ENCODE data around the gene PRM3.

The PRM3 gene

DNA sequence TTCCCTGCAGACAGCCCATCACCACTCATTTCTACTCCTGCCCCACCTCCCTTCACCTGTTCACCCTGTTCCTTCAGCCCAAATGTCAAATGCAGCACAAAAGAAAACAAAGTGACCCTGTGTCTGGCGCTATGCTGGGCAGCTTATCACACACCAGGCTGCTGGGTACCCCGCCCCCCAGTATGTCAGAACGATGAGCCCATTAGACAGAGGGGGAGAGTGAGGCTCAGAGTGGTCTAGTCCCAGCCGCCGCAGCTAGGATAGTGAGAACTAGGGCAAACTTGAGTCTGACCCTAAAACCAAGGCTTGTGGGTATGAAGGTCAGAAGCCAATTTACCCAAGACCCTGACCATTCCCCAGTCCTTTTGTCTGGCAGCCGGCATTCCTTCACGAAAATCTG lies 8.3 kb downstream of the PRM3 start:
- intact Hi-C loops (cut with DNase I), result no loop called here
- no peak for DNase-seq

DNA sequence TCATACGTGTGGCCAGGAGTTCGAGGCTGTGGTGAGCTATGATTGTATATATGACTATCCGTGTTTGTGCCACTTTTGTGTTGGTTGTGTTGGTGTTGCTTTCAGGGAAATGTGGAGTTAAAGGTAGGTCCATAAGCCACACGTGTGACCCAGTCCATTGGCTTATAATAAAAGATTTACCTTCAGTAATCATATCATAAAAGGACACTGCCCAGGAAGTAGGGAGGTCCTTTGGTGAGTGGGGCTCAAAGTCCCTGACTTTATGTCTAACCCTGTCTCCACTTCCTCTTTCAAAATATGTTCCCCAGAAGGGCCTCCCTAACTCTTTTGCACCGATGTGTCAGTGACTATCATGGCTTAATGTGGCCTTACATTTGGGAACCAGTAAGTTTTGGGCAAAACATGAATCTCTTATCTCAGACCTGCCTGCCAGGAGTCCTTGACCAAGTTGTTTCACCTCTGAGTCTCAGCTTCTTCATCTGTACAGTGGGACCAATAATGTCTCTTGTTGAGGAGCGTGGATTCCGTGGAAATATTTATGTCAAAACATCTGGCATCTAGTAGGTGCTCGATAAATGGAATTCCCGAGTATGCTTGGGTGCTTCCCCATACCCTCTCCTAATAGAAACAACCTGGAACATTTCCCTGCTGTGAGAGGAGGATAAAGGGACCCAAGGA lies 9.1 kb downstream of the PRM3 start:
- intact Hi-C loops (cut with DNase I), result no loop called here
- DNase-seq, result no peak

DNA sequence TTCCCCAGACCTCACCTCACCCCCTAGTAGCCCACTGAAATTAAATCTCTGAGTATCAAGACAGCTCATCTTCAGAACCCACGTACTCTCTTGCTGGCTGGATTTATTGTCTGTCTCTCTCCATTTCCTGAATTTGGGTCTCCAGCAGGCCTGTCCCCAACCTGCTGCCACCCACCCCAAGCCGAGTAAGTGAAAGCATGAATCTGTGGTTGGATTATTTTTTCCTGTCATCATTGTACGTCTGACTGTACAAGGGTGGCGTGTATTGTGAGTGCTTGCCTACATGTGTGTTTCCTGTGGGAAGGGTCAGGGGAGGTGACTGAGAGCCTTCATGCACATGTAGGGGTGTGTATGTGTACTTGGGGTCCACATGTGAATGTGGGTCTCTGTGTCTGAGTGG lies 9.7 kb downstream of the PRM3 start:
- intact Hi-C loops (cut with DNase I), result no loop called here

DNA sequence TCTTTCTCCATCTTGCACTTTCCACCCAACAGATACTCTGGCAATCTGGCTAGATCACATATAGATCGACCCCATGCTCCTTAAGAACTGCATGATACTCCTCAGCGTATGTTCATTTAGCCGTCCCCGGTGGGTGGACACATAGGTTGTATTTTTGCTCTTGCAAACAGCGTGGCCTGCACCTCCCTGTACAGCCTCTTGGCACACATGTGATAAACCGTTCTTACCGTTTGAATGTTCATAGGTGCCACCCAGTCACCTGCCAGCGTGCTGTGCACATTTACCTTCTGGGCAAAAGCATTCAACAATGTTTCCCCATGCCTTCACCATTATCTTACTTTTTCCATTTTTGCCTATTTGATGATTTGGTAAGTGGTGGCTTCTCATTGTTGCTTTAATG lies 10.5 kb downstream of the PRM3 start:
- intact Hi-C loops (cut with DNase I), result no loop called here
- DNase-seq, result no peak

More for the DNA sequence above, 9.7 kb downstream of the PRM3 start:
- no peak for DNase-seq

DNA sequence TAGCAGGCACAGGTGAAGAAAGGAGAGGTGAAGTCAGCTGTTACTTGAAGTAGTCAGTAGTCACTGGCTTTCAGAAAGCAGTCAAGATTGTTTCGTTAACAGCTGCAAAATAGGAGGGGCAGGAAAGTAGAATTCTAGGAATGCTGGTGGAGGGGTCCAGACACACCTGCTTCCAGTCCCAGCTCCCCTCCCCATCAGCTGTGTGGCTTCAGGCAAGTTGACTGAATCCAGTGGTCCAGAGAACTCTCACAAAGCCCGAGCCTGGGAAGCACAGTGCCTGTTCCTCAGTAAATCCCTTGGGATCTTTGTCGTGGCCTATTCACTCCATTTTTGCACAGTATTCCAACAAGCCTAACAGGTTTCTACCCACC lies 12.8 kb downstream of the PRM3 start:
- DNase-seq, result no peak
- intact Hi-C loops (cut with DNase I), result no loop called here

DNA sequence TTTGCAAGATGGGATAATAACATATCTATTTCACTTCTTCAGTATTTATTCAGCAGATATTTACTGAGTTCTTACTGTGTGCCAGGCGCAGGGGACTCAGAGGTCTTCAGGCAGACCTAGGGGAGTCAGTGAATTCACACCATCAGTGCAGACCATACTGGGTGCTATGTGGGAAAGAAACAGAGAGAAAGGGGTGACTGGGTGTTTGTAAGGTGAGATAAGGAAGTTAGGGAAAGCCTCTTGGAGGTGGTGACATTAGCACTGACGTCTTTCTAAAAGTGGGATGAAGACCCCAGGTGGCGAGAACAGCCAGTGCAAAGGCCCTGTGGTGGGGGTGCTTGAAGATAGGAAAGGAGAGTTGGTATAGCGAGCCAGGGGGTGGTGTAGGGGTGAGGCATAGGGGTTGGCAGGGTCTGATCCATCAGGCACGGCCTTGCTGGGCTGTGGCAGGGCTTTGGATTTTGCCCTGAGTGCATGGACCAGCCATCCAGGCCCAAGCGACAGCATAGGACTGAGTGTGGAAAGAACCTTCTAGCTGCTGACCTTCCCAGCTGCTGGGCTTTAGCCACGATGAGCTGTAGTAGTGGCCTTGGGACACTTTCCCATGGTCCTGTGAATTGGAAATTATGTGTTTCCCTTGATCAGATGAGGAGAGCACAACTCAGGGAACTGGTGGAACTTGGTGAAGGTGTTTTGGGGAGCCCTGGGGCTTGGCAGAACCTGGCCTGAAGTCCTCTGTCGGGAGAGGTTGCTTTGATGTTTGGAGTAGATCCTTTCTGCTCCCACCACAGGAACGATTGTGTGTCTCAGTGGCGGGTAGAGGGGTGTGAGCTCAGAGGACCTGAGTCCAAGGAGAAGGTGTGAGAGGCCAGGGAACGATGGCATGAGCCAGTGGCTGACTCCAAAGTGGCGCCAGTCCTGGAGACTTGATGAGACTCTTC lies 13.5 kb downstream of the PRM3 start:
- intact Hi-C loops (cut with DNase I), result loop anchor here (5.0 kb wide), 1 partner anchor 293 kb away; no protein-coding TSS in a partner anchor

DNA sequence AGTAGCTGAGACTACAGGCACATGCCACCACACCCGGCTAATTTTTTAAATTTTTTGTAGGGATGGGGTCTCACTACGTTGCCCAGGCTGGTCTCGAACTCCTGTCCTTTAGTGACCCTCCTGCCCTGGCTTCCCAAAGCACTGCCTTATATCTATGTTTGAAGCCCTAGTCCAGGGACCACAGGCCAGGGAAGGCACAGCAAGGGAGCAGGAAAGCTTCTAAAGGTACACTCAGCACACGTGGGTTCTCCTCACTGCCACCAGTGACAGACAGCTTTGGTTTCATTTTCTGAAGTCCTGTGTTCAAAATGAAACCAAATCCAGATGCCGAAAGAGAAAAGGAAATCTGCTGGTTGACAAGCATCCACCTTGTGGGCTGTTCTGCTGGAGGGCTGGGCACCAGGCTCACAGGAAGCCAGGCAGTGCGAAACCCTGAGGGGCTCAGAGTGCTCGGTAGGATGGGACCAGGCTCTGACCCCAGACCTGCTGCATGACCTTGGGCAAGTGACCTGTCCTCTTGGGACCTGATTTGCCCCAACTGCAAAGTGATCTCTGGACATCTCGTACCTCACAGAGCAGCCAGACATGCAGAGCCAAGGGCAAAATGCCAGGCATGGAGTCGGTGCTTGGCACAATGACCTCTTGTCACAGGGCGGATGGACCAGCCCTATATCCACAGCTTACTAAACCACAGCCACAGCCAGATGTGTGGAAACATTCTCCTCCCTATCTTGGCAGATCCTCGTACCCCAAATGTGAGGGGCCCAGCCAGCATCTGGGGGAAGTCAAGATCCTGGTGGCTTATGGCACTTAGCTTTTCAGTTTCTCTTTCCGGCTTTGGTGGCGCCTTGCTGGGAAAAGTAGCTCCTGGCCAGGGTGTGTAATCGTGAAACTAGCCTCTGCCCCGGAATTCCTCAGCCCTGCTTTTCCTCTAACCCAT lies 14.6 kb downstream of the PRM3 start:
- peak; percentile 24 to 91 (median 74) for DNase-seq
- intact Hi-C loops (cut with DNase I), result loop anchor here (5.0 kb wide), 1 partner anchor 292 kb away; no protein-coding TSS in a partner anchor

More for the DNA sequence above, 13.5 kb downstream of the PRM3 start:
- DNase-seq, result no peak

DNA sequence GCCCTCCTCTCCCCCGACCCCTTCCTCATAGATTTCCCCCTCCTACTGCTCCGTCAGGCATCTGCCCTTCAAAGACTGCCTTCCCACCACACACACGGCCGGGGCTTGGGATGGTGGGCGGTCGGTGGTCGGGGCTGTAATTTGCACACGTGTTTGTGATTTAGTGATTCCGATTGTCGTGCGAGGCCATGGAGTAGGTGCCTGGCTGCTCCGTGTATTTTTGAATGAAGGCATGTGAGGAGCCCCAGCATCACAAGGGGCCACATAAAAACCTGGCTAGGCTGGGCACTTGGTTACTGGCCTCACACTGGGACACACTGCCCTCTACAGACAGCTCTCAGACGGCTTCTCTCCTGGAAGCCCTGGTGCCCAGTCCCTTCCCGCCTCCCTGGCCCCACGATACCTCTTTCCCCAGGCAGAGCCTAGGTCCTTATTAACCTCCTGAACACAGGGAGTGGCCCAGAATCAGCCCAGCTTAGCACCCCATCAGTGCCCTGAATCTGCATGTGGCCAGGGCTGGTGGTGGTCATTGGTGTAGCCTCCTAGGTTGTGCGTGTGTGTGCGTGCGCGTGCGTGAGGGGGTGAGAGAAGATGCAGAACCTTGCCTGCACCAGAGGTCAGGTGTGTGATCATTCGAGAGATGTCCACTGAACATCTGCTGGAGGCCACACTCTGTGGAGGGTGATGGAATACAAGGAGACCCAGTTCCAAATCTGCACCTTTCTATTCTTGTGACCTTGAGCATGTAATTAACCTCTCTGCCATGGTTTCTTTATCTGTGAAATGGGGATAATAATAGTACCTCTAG lies 16.1 kb downstream of the PRM3 start:
- intact Hi-C loops (cut with DNase I), result loop anchor here (2.0 to 5.0 kb wide), 2 partner anchors 87 to 290 kb away; partner anchors contain the start of gene RMI2
- DNase-seq, result peak; percentile 33 to 89 (median 76)

DNA sequence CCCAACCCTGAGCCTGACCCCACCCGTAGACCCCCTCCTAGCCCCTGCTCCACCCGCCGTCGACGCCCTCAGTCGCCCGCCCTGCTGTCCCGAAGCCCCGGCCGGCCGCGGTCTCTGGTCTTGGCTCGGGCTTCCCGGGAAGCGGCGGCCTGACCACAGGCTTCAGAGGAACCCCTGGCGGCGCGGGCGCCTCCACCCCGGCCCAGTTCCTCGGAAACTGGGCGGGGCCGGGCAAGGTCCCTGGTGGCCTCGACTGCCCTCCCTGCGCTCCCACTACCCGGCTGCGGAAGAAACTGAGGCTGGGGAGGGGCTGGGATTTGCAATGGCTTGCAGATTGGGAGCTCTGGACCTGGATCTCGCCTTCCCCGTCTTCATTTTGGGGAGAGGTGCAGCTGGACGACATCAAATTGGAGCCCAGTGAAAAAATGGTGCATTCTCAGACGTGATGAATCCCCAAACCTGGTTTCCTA lies 16.7 kb downstream of the PRM3 start:
- intact Hi-C loops (cut with DNase I), result loop anchor here (2.0 to 5.0 kb wide), 2 partner anchors 88 to 289 kb away; partner anchors contain the start of gene RMI2
- DNase-seq, result peak in 27 of 42 donors; percentile 14 to 61 (median 30)

DNA sequence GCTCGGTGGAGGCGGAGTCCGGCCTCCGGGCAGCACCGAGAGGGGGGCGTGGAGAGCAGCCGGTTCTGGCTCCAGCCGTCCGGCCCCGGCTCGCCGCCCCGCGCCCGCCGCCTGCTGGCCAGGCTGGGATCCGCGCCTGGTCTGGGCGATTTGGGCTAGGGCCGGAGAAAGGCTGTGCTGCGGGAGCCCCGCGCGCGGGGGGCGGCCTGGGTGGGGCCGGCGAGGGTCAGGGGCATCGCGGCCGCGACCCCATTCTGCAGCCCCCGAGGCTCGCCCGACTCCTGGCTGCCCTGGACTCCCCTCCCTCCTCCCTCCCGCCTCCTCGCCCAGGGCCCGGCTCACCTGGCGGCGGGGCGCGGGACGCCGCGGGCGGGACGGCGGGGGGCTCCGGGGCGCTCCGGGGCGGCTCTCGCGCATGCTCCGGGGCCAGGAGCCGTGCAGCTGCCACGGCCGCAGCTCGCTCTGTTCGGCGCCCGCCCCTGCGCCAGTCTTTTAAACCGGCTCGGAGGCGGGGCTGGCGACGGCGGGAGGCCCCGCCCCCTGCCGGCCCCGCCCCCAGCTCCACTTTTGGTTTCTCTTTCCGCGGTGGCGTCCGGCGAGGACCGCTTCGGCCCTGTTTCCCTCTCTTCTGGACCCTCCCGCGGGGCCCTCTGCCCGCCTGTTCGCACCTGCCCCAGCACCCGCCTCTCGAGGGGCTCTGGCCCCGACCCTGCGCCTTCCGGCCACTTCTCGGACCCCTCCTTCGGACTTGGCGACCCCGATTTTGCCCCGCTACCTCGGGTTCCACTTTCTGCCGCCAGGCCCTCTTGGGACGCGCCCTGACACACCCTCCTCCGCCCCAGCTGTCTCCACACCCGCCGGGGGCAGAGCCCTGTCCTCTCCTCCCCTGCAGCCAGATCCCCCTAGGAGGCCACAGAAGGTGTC lies 17.4 kb downstream of the PRM3 start, which contains the start of gene SOCS1:
Gene SOCS1, minus strand, starts transcription at position 468 of the 924 bp plus-strand sequence. CDS start 726 bp downstream, outside the sequence.
- intact Hi-C loops (cut with DNase I), result loop anchor here (2.0 to 5.0 kb wide), 2 partner anchors 89 to 289 kb away; partner anchors contain the start of gene RMI2

DNA sequence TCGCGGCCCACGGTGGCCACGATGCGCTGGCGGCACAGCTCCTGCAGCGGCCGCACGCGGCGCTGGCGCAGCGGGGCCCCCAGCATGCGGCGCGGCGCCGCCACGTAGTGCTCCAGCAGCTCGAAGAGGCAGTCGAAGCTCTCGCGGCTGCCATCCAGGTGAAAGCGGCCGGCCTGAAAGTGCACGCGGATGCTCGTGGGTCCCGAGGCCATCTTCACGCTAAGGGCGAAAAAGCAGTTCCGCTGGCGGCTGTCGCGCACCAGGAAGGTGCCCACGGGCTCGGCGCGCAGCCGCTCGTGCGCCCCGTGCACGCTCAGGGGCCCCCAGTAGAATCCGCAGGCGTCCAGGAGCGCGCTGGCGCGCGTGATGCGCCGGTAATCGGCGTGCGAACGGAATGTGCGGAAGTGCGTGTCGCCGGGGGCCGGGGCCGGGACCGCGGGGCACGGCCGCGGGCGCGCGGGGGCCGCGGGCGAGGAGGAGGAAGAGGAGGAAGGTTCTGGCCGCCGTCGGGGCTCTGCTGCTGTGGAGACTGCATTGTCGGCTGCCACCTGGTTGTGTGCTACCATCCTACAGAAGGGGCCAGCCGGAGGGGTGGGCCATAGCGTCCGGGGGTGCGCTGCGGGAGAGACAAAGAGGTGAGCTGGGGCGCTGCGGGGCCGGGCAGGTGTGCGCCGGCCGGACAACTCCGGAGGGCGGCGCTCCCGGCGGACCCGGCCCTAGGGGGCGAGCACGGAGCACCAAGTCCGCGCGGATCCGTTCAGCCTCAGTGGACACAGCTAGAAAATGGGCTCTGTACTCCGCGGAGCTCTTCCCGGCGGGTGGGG lies 18.3 kb downstream of the PRM3 start:
- DNase-seq, result peak in 24 of 42 donors; percentile 5 to 49 (median 22)
- intact Hi-C loops (cut with DNase I), result loop anchor here (5.0 kb wide), 1 partner anchor 288 kb away; no protein-coding TSS in a partner anchor

More for the DNA sequence above, 17.4 kb downstream of the PRM3 start, which contains the start of gene SOCS1:
- DNase-seq, result peak; percentile 40 to 93 (median 84)

DNA sequence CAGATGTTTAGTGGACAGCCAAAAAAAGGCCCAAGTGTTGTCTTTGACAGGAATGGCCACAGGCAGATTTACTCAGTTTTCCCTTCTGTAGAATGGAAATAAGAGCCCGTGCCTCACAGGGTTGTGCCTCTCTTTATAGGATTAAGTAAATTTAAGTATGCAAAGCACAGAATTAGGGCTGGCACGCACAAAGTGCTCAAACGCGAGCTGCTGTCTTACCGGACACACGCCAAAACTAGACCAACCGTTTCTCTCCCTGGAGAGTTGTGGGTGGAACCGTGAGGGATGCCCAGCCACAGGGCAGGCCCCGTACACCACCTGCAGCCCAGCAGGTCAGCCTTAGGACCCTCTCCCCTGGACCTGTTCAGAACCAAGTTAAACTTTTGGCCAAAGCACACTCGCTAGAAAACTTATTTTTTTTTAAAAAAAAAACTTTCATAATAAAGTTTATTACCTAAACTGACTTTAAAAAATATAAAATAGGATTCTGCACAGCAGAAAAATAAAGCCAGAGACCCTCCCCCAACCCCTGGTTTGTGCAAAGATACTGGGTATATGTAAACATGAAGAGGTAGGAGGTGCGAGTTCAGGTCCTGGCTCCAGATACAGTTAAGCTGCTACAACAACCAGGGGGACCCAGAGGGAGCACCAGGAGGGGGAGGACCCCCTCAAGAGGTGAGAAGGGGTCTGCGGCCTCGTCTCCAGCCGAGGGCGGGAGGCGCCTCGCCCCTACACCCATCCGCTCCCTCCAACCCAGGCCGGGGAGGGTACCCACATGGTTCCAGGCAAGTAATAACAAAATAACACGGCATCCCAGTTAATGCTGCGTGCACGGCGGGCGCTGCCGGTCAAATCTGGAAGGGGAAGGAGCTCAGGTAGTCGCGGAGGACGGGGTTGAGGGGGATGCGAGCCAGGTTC lies 19.2 kb downstream of the PRM3 start:
- no peak for DNase-seq
- intact Hi-C loops (cut with DNase I), result no loop called here

DNA sequence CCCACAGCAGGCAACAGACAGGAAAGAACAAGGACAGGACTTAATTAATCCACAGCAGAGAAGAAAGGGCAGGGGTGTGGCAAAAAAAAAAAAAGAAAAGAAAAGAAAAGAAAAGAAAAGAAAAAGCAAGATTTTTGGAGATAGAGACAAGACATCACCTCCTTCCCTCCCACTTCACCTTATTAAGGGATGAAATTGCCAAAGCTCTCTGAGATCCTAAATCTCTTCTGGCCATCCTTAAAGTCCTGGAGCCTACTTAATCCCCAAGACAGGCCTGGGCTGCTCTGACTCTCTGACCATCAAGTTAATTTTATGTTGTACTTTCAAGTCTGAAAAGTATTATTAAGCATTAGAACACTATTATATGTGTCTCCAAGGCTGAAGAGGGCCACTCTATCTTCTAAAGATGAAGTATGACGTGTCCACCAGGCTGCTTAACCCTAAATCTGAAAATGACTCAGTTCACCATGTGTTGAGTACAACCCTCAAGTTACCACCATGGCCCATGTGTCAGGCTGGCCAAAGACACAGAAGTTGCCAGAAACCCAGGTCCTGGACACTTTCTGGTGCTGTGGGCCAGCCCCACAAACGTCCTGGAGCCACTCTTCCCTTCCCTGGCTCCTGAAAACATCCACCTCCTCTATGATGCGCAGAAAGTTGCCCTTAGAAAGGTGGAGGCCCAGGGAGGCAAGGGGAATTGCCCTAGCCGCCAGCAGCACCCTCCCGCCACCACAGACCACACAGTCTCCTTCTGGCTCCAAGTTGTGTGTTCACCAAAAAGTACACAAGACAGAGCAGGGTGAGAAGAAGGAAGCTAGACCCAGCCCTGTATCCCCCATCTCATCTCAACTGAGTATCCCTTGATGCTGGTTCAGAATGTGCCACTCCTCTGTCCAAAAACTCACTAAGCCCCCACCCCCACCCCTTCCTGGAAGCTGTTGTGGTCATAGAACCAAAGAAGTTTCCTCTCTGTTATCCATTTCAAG lies 20.1 kb downstream of the PRM3 start:
- no peak for DNase-seq
- intact Hi-C loops (cut with DNase I), result no loop called here

All from head of caudate nucleus (tissue), 42 donors.